Eye (tissue), 1 donor: ENCODE data around the gene DIO3.

Source experiments
- DNase-seq: peaks from one replicate; pipeline ENCODE4 v3.0.0-alpha.2; 2015

DIO3 gene

GRCh38 chr14:101600336-101600890, 39.1 kb downstream of the DIO3 start:
- DNase-seq, result no peak

DNA sequence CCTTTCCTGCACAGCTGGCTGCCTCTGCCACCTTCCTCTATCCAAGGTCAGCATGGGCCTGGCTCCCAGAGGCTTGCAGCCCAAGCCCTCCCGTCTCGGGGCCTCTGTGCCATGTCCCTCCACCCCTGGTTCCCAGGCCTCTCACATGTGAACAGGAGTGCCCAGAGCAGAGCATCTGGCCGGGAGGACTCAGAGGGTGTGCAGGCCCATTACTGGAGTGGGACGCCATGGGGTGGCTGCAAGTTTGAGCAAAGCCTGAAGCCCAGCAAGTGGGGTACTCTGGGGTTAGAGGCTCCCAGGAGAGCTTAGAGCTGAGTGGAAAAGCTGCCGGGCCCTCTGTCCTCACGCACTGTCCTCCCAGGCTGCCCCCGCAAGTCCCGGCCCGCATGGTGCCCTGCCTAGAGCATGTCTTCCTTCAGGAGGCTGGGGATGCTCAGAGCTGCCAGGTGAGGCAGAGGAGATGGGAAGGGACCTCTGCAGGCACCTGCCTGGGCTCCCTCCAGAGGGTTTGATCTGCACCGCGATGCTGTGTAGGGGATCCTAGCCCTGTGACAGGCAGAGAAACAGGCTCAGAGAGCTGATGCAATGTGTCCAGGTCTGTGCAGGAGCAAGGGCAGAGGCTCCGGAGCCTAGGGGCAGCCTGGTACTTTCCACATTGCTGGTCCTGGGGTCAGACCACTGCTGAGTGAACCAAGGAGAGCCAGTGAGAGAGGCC, 39.8 kb downstream of the DIO3 start:
- DNase-seq, result no peak

DNA sequence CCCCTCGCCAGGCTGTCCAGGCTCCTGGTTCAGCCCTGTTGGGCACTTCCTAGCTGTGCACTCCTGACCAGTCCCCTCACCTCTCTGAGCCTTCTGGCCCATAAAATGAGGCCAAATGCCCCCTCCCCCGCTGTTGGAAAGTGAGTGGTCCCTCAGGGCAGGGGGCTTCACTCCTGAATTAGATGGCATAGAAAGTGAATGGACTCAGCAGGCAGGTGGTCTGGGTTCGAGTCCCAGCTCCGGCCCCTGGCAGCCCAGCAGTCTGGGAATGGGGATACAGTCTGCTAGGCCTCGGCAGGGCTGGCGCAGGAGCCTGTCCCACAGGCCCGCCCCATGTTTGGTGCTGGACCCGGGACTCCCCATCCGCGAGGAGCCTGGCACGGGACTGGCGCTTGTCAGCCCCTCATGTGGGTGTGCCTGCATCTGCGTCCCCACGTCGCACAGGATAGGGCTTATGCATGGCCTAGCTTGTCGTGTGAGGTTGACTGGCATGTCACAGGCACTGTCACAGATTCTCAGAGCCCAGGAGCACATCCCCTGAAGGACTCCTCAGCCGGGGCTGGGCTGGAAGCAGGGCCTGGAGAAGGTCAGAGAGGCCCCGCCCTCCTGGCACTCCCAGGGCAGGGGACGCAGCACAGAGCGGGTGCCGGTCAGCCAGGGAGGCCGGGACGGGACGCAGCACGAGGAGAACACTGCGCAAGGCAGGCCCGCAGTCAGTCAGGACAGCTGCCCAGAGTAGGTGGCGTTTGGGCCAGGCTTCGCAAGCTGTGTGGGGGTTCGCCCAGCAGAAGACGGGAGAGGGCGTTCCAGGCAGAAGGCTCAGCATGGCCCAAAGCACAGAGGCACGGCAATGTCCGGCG, 40.5 kb downstream of the DIO3 start:
- no peak for DNase-seq

- DNase-seq, result no peak
Observed at GRCh38 chr14:101602466-101602840, 41.2 kb downstream of the DIO3 start.

GRCh38 chr14:101603096-101603495, 41.8 kb downstream of the DIO3 start:
- no peak for DNase-seq

DNA sequence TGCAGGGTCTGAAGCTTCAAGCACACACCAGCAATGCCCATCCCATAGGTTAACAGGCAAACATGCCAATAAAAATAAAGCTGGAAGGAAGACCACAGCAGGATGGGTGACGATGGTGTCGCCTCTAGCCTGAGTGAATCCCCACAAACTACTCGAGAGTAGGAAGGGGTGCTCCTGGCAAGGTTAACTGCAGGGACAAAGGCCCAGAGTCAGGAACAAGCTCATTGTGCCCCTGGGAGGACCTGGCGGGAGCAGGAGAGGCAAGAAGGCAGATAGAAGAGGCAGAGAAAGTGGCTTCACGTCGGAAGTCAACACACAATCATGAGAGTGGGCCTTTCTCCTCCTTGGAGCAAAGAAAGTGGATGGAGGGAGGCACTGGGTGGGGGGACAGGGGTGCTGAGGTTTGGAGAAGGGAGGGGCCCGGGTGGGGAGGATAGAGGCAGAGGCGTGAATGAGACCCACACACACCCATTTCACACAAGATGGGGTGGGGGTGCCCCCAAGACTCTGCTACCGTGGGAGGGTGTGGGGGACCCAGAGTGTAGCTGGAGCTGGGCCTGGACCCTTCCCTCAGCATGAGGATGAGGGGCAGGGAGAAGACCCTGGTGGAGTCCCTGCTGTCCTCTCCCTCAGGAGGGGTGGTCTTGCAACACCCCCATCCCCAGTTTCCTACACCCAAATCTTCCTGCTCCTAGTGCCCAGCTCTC, 43.1 kb downstream of the DIO3 start:
- DNase-seq, result no peak

DNA sequence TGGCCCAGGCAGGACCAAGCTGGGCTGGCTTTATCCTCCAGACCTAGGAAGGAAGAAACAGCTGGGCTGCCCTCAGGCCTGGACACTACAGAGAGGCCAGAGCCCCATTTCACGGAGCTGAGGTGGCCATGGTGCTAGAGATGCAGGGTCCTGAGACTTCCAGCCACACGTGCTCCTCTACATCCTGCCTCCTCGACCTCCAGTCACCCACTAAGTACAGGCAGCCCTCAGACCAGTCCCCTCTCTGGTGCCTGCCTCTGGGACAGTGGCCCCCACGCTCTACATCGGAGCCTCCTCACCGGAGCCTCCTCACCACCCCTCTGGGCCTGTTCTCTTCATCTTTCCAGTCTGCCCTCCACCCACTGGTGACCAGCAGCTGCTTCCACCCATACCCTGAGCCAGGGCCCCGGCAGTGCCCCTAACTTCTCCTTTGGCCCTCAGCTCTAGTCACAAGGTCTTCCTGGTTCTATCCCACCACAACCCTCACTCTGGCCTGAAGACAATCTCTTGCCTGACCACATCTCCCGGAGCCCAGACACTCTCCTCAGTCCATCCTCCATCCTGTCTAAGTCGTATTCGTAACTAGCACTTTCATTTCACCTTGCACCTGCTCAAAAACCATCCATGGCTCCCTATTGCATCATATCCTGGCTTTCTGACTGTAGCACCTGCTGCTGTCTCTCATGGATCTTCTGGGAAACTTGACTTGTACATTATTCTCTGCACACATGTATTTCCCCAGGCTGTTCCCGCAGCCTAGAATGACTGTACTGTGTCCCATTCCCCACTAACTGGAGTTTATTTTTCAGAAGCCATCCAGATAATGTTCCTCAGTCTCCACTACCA, 43.9 kb downstream of the DIO3 start:
- no peak for DNase-seq

DNA sequence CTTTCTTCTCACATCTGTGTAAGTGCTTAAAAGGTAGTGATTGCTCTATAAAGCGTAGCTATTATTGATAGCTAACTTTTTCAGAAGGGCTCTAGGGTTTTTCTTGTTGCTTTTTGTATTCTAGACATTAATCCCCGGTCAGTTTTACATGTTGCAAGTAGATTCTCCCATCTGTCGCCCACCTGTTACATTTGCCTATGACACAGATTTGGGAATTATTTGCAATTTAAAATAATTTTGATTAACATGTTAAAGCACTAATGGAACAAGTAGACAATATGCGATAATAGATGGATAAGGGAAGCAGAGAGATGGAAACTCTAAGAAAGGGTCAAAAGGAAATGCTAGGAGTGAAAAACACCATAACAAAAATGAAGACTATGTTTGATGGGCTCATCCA, 44.5 kb downstream of the DIO3 start:
- no peak for DNase-seq
